Measurements from ENCODE around the gene NPAS2. TPM values are rescaled to one million over a fixed set of nuclear protein-coding genes. Genes with fewer than 3 reads are reported as not detected.

The NPAS2 gene
- total and polyA plus RNA-seq, 2 donors from 2014 or later: 8.4 to 44.5 TPM

GRCh38 chr2:100789361-100789760 lies 30.6 kb upstream of the NPAS2 start:
- no peaks in the 10 kb centered on the region for H3K27me3 ChIP-seq (ENCODE audit: control insufficient read depth, insufficient read depth, low read length)
- H3K36me3 ChIP-seq (ENCODE audit: control insufficient read depth in 2 of 3, insufficient read depth in 3 of 3, low read length in 3 of 3): no peaks in the 10 kb centered on the region
- no peak overlapping the region for H3K4me3 ChIP-seq (ENCODE audit: low read length in 3 of 3)
- no peak overlapping the region for H3K27ac ChIP-seq (ENCODE audit: low read depth in 2 of 2, low read length in 2 of 2)
- FAIRE-seq: no peak
- no peak for DNase-seq
- TF ChIP-seq, protein P1, sequence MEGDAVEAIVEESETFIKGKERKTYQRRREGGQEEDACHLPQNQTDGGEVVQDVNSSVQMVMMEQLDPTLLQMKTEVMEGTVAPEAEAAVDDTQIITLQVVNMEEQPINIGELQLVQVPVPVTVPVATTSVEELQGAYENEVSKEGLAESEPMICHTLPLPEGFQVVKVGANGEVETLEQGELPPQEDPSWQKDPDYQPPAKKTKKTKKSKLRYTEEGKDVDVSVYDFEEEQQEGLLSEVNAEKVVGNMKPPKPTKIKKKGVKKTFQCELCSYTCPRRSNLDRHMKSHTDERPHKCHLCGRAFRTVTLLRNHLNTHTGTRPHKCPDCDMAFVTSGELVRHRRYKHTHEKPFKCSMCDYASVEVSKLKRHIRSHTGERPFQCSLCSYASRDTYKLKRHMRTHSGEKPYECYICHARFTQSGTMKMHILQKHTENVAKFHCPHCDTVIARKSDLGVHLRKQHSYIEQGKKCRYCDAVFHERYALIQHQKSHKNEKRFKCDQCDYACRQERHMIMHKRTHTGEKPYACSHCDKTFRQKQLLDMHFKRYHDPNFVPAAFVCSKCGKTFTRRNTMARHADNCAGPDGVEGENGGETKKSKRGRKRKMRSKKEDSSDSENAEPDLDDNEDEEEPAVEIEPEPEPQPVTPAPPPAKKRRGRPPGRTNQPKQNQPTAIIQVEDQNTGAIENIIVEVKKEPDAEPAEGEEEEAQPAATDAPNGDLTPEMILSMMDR (IDR thresholded peaks at IDR 0.05; ENCODE audit: borderline replicate concordance, extremely low read depth, insufficient read depth): no peak
- no peak overlapping the region for H3K9ac ChIP-seq (ENCODE audit: low read length in 3 of 3)
- intact Hi-C loops (cut with DNase I): no loop called here
- peaks cover 0 to 20% (median 2%) of the 10 kb centered on the region in 3 donors for H3K4me1 ChIP-seq (ENCODE audit: control insufficient read depth in 2 of 3, insufficient read depth in 2 of 3, low read depth in 1 of 3, low read length in 3 of 3)
- H3K9me3 ChIP-seq (ENCODE audit: control insufficient read depth in 2 of 3, insufficient read depth in 1 of 3, low read length in 3 of 3): no peaks in the 10 kb centered on the region

GRCh38 chr2:100791294-100791935 lies 28.5 kb upstream of the NPAS2 start:
- FAIRE-seq (no peak), DNase-seq (no peak)
- intact Hi-C loops (cut with DNase I): no loop called here
- Histone ChIP-seq H3K4me1 (ENCODE audit: control insufficient read depth in 2 of 3, insufficient read depth in 2 of 3, low read depth in 1 of 3, low read length in 3 of 3) (peaks cover 0 to 6% (median 1%) of the 10 kb centered on the region in 3 donors), H3K27ac (ENCODE audit: low read depth in 2 of 2, low read length in 2 of 2) (no peak overlapping the region), H3K36me3 (ENCODE audit: control insufficient read depth in 2 of 3, insufficient read depth in 3 of 3, low read length in 3 of 3) (no peaks in the 10 kb centered on the region), H3K4me3 (ENCODE audit: low read length in 3 of 3) (no peak overlapping the region), H3K27me3 (ENCODE audit: control insufficient read depth, insufficient read depth, low read length) (no peaks in the 10 kb centered on the region), H3K9ac (ENCODE audit: low read length in 3 of 3) (no peak overlapping the region), H3K9me3 (ENCODE audit: control insufficient read depth in 2 of 3, insufficient read depth in 1 of 3, low read length in 3 of 3) (no peaks in the 10 kb centered on the region)
- TF ChIP-seq, protein P1 (IDR thresholded peaks at IDR 0.05; ENCODE audit: borderline replicate concordance, extremely low read depth, insufficient read depth): no peak

DNA sequence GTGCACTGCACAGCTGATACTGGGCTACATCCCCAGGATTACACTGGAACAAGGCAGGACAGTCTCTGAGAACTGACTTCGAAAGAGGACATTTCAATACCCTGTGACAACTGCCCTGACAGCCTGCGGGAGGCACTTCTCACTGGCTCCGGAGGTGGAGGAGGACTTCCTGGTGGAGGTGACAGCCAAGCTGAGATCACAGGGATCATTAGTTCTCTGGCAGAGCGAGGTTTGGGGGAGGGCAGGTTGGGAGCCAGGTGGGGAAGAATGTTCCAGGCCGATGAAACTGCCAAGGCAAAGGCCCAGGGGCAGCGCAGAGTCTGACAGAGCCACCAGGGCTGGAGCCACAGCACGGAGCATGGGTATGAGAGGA lies 28.0 kb upstream of the NPAS2 start:
- TF ChIP-seq, protein P1 (IDR thresholded peaks at IDR 0.05; ENCODE audit: borderline replicate concordance, extremely low read depth, insufficient read depth): no peak
- Histone ChIP-seq H3K9ac (ENCODE audit: low read length in 3 of 3) (no peak overlapping the region), H3K4me1 (ENCODE audit: control insufficient read depth in 2 of 3, insufficient read depth in 2 of 3, low read depth in 1 of 3, low read length in 3 of 3) (peaks cover 0 to under 1% (median 0%) of the 10 kb centered on the region in 3 donors), H3K27me3 (ENCODE audit: control insufficient read depth, insufficient read depth, low read length) (no peaks in the 10 kb centered on the region), H3K4me3 (ENCODE audit: low read length in 3 of 3) (no peak overlapping the region), H3K27ac (ENCODE audit: low read depth in 2 of 2, low read length in 2 of 2) (no peak overlapping the region), H3K9me3 (ENCODE audit: control insufficient read depth in 2 of 3, insufficient read depth in 1 of 3, low read length in 3 of 3) (no peaks in the 10 kb centered on the region), H3K36me3 (ENCODE audit: control insufficient read depth in 2 of 3, insufficient read depth in 3 of 3, low read length in 3 of 3) (no peaks in the 10 kb centered on the region)
- DNase-seq (no peak), FAIRE-seq (no peak)
- intact Hi-C loops (cut with DNase I): no loop called here

- Histone ChIP-seq H3K27me3 (ENCODE audit: control insufficient read depth, insufficient read depth, low read length) (no peaks in the 10 kb centered on the region), H3K4me1 (ENCODE audit: control insufficient read depth in 2 of 3, insufficient read depth in 2 of 3, low read depth in 1 of 3, low read length in 3 of 3) (no peaks in the 10 kb centered on the region), H3K4me3 (ENCODE audit: low read length in 3 of 3) (no peak overlapping the region), H3K36me3 (ENCODE audit: control insufficient read depth in 2 of 3, insufficient read depth in 3 of 3, low read length in 3 of 3) (no peaks in the 10 kb centered on the region), H3K9me3 (ENCODE audit: control insufficient read depth in 2 of 3, insufficient read depth in 1 of 3, low read length in 3 of 3) (no peaks in the 10 kb centered on the region), H3K9ac (ENCODE audit: low read length in 3 of 3) (no peak overlapping the region), H3K27ac (ENCODE audit: low read depth in 2 of 2, low read length in 2 of 2) (no peak overlapping the region)
- TF ChIP-seq, protein P1 (IDR thresholded peaks at IDR 0.05; ENCODE audit: borderline replicate concordance, extremely low read depth, insufficient read depth): no peak
- intact Hi-C loops (cut with DNase I): no loop called here
- FAIRE-seq: no peak
- DNase-seq: no peak
These were observed 26.7 kb upstream of the NPAS2 start for GRCh38 chr2:100793220-100793619.
